Measurements from ENCODE around the gene ZNF750.
"Not testable (repeated sequence)": the region's sequence is repeated elsewhere in the genome, so short reads cannot be mapped to it uniquely, and the experiment has no call there.

Gene ZNF750

DNA sequence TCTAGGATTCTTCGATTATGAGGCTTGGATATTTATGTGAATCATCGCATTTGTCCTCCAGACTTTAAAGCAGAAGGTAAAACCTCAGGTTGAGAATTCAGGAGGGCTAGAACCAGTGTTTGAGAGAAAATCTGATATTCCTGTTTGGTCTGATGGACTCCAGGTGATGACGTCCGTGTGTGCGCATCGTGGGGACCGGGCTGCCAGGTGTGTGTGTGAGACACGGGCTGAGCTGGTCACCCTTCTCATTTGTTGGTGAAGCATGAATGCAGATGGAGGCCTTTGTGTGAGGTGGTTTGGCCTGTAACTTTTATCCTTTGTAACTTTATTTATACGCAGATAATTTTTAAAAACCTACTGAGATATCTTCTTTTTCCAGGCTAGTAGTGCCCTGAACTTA is 42.8 kb downstream of the ZNF750 start:
- no peak for DNase-seq

DNA sequence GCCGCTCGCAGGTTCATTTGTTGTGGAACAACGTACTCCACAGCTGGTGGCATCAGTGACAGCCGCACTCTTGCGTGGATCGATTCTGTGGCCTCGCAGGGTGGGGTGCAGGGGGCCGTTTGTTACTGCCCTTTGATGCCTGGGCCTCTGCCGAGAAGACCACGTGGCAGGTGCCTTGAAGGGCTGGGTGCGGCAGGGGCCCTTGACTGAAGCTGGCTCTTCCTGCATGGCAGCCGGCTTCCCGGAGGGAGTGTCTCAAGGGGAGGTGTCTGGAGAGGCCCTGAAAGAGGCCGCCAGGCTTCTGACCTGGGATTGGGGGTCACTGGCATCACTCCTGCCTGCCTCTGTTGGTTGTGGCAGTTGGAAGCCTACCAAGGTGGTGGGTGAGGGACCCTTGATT is 44.2 kb downstream of the ZNF750 start:
- DNase-seq, result no peak

DNA sequence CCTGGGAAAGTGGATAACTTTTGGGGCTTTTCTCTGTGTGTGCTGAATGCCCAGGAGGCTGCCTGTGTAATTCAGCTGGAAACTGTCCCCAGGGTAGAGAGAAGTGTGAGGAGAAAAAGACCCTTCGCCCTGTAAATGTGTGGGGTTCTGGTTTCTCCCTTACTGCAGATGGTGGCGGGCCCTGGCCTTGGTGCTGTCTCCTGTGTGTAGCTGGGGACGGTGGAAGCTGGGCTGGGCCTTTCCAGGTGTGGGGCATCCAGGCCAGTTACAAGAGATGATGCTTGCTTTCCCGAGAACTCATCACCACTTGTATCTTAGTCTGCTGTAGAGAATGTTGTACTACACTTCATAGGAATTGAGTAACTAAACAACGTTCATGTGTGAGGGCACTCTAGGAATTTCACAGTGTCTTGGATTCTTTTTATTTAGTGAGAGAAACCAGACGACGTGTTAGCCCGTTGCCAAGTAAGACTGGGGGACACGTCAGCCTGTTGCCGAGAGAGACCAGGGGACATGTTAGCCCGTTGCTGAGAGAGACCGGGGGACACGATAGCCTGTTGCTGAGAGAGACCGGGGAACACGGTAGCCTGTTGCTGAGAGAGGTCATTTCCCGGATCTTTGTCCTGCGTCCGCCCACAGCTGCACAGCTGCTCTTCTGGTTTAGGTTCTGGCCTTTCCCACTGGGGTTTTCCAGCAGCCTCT is 44.9 kb downstream of the ZNF750 start:
- DNase-seq, result no peak

DNA sequence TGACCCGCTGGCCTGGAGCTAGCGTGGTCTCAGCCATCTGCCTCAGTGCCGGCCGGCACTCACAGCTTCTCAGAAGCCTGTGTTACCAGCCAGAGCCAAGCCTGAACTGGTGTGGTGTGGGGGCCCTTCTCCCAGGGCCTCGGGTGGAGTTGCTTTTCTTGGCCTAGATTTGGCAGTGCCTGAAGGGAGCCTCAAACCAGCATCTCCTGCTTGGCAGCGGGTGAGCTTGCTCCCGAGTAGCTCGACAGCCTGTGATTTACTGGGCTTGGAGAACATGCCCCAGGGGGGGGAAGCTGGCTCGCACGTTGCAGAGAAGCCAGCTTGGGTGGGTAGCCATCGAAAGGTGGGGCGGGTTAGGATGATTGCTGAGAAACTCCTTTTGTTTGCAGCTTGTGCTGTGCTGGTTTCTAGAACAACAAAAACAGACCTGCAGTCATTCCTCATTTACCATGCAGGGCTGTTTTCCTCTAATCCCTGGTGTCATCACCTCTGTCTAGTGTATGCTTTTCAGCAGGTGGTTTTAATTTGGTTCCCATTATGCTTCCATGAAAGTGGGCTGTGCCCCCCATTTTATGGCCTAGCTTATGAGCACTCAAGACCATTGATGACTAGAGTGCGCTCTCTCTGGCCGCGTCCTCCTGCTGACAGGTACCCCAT is 45.7 kb downstream of the ZNF750 start:
- DNase-seq, result peak in 3 of 56 donors; percentile 19 to 36 (median 31)

DNA sequence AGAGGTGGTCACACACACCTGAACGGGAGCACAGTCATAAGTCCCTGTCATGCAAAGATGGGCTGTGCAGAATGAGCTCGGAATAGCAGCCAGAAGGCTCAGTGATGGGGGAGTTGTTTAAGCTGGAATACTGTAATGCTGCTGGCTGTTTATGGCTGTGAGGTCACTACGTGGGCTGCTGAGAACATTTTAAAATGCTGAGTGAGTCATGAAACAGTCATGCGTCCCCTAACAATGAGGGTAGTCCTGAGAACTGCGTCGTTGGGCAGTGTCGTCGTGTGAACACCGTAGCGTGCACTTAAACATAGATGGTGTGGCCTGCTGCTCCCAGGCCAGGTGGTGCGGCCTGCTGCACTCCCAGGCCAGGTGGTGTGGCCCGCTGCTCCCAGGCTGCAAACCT is 48.3 kb downstream of the ZNF750 start:
- DNase-seq, result peak in 9 of 56 donors; percentile 5 to 54 (median 14)

DNA sequence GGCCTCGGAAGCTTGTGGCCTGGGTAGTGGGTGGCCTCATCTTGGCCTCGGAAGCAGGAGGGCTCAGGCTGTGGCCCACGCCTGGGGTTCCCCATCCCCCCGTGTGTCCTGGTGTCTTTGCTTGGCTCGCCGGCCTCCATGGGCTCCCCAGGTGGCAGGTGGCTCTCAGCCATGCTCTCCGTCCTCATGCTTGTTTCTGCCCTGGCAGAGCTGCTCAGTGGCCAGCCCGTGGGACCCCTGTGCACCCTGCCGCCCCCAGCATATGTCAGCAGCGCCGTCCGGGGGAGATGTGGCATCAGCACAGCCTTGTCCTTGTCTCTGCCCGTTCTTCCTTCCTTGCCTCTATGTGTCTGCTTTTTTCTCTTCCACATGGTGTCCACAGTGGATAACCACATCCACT is 49.4 kb downstream of the ZNF750 start:
- DNase-seq, result no peak

DNA sequence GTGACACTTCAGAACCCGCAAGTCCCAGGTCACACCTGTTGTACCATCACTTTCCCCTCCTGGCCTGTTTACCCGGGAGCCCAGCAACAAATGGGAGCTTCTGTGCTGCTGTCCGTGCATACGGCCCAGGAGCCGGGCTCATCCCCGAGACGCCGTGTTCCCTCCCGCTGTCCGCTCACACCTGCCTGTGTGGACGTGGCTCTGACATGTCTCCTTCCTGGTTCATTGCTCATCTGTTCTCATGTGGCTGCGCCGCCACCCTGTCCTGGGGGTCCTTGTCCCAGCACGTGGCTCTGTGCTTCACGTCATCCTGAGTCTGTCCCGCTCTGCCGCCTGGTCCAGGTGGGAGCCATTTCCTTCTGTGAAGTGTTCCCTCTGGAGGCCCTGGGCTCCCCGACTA is 50.0 kb downstream of the ZNF750 start:
- DNase-seq, result no peak

DNA sequence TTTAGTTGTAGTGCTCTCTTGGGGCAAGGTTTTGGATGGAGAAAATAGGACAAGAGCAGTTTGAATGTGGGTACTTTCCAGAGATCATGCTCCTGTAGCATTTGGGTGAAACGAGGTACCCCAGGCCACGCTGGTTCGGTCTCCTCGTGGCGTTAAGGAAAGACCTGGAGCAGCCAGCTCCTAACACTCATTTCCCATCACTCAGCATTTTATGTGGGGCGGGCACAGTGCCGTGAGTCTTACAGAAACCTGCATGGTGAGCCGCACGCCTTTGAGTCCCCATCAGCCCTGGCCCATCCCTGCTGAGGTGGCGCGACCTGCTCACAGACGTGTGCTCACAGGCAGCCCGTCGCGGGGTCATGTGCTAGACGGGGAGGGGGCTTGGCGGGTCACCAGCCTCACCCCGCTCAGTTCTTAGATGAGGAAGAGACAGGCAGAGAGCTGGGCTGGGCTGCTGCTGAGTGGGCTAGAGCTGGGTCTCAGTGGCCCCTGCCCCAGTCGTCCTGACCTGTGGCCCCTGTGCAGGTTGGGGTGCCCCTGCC is 50.7 kb downstream of the ZNF750 start:
- no peak for DNase-seq

DNA sequence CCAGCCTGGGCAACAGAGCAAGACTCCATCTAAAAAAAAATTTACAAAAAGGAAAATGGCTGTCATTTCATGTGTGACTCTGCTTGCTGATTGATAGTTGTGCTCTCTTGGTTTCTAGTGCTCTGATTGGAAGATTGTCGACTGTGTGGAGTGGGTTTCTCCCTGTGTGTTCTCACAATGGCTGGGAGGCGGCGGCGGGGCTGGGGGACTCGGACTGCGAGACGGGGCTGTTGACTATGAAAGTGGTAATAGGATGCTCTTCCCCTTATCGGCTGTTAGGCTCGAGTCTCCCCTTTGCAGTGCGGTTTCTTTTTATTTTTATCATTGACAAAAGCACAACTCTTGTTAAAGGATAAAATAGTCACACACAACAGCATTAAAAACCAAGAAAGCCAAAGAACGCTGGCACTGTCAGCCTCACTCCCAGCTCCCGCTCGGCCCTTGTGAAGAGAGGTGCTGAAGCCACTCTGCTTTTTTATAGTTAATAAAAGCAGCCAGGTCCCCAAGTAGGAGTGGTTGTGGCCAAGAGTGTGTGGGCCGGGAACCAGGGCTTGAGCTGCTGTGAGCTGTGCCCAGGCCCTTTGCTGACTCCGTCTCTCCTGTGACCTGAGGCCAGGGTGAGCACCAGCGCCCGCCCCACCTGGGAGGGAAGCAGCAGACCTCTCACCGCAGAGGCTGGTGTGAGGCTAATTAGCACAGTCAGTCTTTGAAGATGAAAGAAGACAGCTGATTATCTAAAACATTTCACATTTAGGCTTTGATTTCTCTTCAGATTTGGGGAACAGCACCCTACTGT is 51.4 kb downstream of the ZNF750 start:
- peak in 1 of 56 donors; percentile 33 for DNase-seq

DNA sequence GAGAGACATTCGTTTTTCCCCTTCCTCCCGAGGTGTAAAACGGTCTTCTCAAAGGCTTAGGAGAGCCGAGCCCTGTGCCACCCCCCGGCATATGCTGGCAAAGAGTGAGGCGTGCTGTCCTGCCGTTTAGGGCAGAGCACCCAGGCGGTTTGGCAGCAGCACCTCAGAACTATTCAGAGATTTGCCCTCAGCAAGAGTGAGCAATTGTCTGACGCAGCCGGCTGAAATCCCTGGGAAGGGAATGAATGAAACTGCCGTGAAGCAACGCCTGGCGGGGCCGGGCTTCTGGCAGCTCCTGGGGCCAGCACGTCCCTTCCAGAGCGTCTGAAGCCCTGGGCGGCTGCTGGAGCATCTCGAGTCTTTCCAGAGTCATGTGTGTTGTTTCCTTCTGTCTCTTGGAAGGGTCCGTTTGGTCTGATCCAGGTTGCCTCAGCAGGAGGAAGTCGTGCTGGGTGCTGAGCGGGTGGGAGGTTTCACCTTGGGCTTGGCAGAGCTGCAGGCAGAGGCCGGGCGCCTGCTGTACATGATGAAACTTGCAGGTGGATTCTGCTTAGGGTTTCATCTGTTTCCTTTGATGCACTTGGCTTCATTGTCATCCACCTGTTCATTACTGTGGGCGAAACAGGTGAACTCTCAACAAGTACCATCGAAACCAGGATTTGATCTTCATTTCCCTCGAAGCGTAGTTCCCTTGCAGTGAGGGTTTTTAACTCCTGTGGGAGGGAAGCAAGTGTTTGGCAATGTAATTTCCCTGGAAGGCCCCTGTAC is 52.6 kb downstream of the ZNF750 start:
- DNase-seq, result peak in 28 of 56 donors; percentile 11 to 83 (median 44)

DNA sequence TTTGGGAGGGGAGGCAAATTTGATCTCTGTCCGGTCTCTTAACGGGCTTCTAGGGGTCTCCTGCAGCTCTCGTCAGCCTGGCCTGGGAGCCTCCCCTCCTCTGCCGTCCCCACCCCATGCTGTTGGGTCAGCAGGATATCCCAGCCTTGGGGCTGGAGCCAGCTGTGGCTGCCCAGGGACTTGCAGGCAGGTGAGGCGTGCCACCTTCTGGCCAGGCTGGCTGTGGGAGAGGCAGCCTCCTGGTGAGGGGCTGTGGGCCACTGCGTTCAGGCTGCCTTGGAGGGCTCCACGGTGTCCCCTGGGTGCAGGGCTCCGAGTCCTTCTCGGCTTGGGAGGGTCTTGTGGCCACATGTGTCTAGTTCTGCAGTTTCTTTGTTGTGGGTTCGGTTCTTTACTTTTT is 53.4 kb downstream of the ZNF750 start:
- no peak for DNase-seq

DNA sequence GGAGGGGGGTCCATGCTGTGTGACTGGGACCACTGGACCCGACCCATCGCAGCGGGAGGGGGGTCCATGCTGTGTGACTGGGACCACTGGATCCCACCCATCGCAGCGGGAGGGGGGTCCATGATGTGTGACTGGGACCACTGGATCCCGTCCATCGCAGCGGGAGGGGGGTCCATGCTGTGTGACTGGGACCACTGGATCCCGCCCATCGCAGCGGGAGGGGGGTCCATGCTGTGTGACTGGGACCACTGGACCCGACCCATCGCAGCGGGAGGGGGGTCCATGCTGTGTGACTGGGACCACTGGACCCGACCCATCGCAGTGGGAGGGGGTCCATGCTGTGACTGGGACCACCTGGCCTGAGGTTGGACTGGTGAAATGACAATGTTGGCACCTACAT is 54.2 kb downstream of the ZNF750 start:
- DNase-seq, result not testable (repeated sequence)

DNA sequence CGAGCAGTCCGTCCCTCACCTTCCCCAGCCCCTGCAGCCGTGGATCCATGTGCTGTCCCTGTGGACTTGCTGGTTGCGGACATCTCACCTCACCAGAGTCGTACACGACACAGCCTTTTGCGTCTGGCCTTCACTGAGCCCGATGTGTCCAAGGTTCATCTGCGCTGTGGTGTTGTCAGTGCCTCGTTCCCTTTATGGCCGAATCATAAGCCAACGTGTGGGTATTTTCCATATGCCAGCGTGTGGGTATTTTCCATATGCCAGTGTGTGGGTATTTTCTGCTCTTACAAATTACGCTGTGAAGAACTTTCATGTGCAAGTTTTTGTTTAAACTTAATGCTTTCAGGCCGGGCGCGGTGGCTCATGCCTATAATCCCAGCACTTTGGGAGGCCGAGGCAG is 56.3 kb downstream of the ZNF750 start:
- DNase-seq, result no peak

DNA sequence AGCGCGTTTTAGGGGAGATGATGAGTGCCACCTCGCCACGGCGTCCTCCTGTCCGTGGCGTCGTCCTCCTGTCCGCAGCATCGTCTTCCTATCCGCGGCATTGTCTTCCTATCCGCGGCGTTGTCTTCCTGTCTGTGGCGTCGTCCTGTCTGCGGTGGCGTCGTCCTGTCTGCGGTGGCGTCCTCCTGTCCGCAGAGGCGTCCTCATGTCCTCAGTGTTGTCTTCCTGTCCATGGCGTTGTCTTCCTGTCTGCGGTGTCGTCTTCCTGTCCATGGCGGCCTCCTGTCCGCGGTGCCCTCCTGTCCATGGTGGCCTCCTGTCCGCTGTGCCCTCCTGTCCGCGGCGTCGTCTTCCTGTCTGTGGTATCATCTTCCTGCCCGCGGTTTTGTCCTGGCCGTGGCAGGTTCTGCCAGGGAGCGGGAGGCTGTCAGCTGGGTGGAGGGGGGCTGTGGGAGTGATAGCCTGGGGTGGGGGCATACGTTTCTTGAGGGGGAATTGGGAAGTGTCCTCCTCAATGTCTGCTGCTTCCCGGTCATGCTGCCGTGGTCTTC is 57.1 kb downstream of the ZNF750 start:
- no peak for DNase-seq

DNA sequence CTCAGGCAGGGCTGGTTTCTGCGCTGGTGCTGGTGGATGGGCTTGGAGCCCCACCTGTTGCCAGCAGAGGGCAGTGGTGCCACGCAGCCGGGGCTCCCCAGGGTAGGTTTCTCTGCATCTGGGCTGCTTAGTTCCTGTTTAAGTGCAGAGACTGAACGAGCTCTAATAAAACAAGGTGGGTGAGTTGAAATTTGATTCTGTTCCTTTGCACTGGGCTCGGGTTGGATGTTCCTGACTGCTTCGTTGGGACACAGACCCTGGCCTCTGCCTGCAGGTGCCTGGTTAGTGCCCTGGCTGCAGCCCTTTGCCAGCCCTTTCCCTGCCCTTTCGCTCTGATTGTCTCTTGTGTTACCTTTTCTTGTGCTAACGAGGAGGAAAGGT is 57.9 kb downstream of the ZNF750 start:
- DNase-seq, result peak in 49 of 56 donors; percentile 11 to 85 (median 56)

DNA sequence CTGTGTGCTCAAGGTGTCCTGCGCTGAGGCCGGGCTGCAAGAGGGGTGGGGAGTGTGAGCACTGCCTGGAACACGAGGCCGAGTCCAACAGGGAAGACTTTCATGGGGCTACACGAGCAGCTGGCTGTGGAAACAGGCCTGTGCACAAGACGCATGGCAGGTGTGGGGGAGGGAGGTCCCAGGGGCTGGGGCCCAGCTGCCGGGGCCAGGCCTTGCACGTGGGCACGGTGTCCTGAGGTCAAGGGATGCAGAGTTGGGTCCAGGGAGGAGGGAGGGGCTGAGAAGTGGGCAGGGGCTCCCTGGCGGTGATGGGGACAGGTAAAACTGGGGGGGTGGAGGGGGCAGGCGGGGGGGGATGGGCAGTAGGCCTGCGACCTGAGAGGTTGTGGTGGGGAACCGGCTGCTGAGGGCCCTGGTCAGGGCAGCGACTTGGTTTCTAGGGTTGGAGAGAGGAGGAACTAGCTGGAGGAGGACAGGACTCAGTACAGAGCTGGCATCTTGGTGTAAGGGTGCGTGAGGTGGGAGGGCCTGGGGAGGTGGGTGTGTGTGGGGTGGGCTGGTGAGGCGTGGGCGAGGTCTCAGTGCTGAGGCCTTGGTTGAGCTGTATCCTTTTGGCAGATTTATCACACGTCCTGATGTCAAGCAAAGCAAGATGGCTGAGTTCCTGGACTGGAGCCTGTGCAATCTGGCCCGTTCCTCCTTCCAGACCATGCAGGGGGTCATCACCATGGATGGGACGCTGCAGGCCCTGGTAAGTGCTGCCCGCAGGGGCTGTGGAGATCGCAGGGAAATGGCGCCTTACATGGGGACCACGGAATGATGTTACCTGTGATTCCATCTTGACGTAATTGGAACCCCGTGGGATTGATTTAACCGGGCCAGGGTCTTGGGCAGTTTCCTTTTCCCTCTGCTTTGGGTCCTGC is 58.6 kb downstream of the ZNF750 start:
- no peak for DNase-seq

DNA sequence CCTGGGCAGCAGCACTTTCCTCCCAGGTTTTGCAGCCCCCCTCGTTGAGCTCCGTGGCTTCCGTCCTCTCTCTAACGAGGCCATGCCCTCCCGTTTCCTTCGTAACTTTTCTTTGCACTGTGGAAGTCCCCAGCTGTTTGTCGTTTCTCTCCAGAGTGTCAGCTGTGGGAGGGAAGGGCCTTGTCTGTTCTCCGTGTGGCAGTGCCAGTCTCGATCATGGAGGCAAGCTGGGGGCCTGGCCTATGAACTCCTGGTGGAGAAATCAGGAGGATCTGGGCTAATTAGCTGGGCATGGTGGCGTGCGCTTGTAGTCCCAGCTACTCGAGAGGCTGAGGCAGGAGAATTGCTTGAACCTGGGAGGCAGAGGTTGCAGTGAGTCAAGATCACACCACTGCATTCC is 59.6 kb downstream of the ZNF750 start:
- DNase-seq, result no peak

DNA sequence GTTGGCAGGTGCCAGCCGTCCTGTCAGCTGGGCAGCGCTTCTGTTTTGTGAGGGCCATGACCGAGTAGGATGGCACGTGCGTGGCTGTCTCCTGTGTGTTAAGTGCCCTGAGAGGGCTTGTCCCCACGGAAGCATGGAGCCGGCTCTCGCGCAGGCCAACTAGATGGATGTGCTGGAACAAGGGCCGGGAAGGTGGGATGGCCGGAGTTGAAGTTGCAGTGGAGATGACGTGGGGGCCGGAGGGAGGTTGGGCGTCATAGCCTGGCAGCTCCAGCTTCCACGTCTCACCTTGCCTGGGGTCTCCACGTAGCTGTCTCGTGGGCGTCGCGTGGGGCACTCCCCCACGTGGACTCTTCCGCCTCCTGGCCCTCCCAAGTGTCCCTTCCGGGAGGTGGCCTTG is 60.3 kb downstream of the ZNF750 start:
- no peak for DNase-seq

All from amygdala (tissue), 56 donors.